GM12875 (cell line): Measurements from ENCODE around the gene DTNA.

Experiments
- H3K4me3 ChIP-seq: one replicate; pipeline ENCODE4 v1.5.1; 2011; ENCODE audit warnings: low read depth, low read length, control low read depth
- TF ChIP-seq, protein P1 (sequence below): IDR thresholded peaks from 2 replicates; pipeline ENCODE4 v1.5.1; 2011; ENCODE audit warnings: low read depth, mild to moderate bottlenecking, control low read depth, inconsistent platforms, low read length, moderate library complexity, borderline replicate concordance; ENCODE audit not compliant: insufficient read depth

Gene DTNA

DNA sequence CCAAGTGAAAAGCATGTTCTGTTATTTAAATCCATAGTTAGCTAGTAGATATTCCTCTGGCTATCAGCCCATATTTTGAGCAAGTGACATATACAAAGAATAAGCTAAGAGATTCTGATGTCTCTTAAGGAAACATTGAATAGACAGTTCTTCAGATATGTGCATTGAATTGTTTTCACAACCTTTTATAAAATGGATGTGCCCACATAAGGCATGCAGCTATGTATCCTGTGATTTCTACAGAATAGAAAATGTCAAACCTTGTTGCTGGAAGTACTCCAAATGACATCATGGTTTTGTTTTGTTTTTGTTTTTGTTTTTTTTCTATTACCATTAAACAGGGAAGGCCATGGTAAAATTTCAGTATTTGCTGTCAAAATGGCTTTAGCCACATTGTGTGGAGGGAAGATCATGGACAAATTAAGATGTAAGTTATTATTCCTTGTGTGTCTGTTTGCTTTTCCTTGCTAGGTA lies 95.8 kb downstream of the DTNA start:
- no peak overlapping the region for H3K4me3 ChIP-seq
- TF ChIP-seq, protein P1, sequence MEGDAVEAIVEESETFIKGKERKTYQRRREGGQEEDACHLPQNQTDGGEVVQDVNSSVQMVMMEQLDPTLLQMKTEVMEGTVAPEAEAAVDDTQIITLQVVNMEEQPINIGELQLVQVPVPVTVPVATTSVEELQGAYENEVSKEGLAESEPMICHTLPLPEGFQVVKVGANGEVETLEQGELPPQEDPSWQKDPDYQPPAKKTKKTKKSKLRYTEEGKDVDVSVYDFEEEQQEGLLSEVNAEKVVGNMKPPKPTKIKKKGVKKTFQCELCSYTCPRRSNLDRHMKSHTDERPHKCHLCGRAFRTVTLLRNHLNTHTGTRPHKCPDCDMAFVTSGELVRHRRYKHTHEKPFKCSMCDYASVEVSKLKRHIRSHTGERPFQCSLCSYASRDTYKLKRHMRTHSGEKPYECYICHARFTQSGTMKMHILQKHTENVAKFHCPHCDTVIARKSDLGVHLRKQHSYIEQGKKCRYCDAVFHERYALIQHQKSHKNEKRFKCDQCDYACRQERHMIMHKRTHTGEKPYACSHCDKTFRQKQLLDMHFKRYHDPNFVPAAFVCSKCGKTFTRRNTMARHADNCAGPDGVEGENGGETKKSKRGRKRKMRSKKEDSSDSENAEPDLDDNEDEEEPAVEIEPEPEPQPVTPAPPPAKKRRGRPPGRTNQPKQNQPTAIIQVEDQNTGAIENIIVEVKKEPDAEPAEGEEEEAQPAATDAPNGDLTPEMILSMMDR = no peak

DNA sequence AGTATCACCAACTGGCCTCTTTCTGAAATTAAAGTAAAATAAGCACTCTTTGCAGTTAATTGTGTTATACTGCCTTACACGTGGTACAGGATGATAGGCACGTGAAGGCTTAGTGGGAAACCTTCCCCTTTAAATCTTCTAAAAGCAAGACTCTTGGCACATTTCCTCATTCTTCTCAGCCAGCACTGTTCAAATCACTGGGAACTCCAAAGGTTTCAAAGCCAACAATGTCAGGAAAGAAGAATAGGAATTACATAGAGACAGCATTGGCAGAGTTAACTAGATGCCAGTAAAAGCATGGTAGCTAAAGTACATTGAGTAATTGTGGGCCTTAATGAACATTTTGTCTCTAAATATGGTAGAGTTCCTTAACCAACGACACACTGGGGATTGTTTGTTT lies 96.4 kb downstream of the DTNA start:
- TF ChIP-seq, protein P1 = no peak
- no peak overlapping the region for H3K4me3 ChIP-seq

DNA sequence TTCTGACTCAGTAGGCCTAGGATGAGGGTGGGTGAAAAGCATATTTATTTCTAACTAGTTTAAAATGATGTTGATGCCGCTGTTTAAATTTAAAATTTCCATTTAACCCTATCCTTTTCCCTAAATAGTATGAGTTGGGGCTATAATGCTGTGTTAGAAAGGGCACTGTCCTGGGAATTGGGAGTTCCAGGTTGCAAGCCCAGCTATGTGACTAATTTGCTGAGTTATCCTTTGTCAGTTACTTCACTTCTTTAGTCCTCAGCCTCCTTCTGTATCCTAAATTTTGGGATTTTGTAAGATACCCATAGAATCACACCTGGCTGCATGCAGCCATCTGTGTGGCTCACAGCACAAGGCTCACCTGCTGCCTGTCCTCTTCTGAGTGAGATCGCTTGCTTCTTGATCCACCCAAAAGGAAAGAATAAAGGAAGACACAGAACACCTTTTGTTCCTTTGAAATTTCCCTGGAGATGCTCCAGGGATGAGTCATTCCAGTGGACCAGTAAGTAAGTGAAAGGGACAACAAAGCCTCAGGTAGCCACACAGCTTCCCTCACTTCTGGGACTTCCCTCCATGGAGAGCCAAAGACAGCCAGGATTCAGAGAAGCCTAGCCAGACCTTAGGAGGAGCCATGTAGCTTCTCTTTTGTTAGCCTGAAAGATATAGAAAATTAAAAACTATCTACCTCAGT lies 97.2 kb downstream of the DTNA start:
- TF ChIP-seq, protein P1 = no peak

DNA sequence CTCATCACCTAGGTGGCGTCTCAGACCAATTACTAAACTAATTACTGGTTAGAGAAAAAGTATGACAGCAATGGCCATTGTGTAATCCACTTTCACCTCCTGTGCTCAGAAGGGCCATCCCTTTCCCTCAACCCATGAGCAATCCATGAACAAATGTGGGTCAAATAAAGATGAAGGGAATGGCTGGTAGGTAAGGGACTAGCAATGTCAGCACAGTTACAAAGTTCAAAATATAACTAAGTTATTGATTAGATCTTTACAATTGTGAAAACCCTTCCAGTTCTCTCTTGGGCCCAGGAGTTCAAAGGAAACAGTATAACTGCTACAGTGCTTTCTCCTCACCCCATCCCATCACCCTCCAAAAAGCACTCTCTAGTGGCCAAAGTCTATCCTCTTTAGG lies 98.3 kb downstream of the DTNA start:
- H3K4me3 ChIP-seq = no peak overlapping the region
- TF ChIP-seq, protein P1 = no peak

More for the DNA sequence above, 97.2 kb downstream of the DTNA start:
- H3K4me3 ChIP-seq = no peak overlapping the region

DNA sequence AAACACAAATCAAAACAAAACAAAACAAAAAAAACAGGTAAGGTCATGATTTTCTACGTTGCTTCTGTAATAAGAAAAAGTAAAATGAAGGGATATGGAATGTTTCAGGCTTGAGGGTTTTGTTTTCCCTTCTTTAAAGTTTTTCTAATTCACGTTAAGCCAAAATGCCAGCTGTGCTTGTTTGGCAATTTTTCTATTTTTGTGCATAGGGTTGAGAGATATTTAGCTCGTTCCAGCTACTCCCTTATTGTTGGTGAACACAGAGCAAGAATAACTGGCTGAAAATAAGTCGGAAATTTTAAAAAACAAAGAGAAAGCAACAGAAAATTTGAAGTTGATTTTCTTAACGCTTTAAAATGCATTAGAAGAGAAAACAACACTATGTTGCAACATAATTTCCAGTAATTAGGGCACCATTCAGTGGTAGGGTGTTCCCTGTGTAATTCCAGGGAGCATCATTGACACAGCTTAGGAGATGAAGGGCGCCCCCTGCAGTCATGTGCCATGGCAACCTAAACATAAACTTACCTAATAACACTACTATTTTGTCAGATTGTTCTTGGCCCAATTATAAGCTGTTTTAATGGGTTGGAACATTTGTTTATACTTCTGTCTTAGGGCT lies 99.5 kb downstream of the DTNA start:
- TF ChIP-seq, protein P1 = peak; percentile 15; the same call in 1 of the 2 replicates

DNA sequence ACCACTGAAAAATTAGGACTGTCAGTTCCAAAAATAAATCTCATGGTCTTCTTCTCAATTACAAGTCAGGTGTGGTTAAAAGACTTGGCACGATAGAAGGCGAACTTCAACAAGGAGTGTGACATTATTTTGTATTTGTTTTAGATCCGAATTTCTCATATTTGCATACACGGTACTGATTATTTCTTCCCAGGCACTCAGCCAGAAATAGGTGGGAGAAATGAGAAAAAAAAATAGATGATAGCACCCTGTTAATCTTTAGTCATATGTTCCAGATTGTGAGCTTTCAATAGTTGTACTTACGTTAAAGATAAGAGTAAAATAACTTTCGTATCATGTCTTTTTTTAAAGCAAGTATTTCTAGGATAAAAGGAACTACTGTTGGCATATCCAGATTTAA lies 106.1 kb downstream of the DTNA start:
- H3K4me3 ChIP-seq = no peak overlapping the region
- TF ChIP-seq, protein P1 = no peak

More for the DNA sequence above, 99.5 kb downstream of the DTNA start:
- H3K4me3 ChIP-seq = no peak overlapping the region

DNA sequence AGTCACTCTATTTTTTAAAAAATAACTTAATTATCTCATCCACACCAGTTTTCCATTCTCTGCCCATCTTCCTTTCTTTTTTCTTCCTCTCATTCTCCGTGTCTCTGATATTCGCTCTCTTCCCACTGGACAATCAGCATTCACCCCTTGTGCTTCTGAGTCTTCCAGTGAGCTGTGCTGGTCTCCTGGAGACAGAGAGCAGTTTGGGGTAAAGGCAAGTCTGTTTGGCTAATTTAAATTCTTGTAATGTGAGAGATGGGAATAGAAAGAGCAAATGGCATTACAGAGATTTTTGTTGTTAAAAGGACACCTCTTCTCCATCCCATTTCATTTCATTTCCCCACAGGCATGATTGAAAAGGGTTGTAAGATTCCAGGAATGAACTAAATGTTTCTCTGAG lies 107.5 kb downstream of the DTNA start:
- H3K4me3 ChIP-seq = no peak overlapping the region
- TF ChIP-seq, protein P1 = no peak
